Right atrium auricular region (tissue), 2 donors: ENCODE results near the gene UNC5C. TPM values are rescaled to one million over a fixed set of nuclear protein-coding genes. Genes with fewer than 3 reads are reported as not detected.

Experiments used
- DNase-seq: peaks from one replicate; pipeline ENCODE4 v3.0.0-alpha.2; 2019; ENCODE audit warnings: low spot score
- H3K27ac ChIP-seq, 2 donors: fragments of 200-600 bp; sonication (generic); 1 replicate in 1 of 2; 2 replicates in 1 of 2; pipeline ENCODE4 v1.5.1; 2016 to 2019
- H3K27me3 ChIP-seq, 2 donors: fragments of 200-600 bp; sonication (generic); one replicate each; pipeline versions ENCODE4 v1.5.1 to v1.6.0; 2017 to 2019
- H3K36me3 ChIP-seq: fragments of 200-600 bp; sonication (generic); one replicate; pipeline ENCODE4 v1.5.1; 2016
- H3K4me1 ChIP-seq, 2 donors: fragments of 200-600 bp; sonication (generic); one replicate each; pipeline versions ENCODE4 v1.5.1 to v1.6.0; 2017 to 2019
- H3K4me3 ChIP-seq, 2 donors: fragments of 200-600 bp; sonication (generic); 1 replicate in 1 of 2; 2 replicates in 1 of 2; pipeline ENCODE4 v1.5.1; 2017 to 2019; ENCODE audit warnings: mild to moderate bottlenecking in 1 of 2, moderate library complexity in 1 of 2
- H3K9me3 ChIP-seq, 2 donors: fragments of 200-600 bp; sonication (generic); one replicate each; pipeline ENCODE4 v1.5.1; 2019
- total RNA-seq, 2 donors: library from RNA; depleted of rRNA; stranded (reverse); fragments of >200 nt; gene quantifications; one replicate each; pipeline ENCODE4 v1.1.0, GENCODE V29; 2016
- TF ChIP-seq, protein P1 (sequence below), 2 donors: fragments of 200-600 bp; sonication (generic); IDR thresholded peaks; one replicate each; pipeline ENCODE4 v1.5.1; 2019; ENCODE audit warnings: antibody characterized with exemption in 2 of 2

The UNC5C gene
- total RNA-seq, 2 donors from 2014 or later = 3.8 to 4.6 TPM

DNA sequence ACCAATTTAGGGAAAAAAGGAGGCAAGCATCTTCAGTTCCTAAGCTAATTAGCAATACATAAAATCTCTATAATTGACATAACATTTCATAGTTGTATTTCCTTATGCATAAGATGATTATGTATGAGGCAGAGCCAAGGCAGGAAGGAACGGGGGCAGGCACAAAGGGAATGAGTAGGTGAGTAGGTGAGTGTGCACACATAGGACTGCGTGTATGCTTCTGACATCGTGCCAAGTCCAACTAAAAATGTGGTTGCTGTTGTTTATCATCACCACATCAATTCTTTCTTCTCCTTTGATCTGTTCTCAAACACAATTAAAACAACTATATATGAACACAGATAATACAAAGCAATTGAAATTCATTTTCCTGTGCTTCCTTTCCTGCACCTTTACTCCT, 131.2 kb downstream of the UNC5C start:
- no peak for DNase-seq
- TF ChIP-seq, protein P1, sequence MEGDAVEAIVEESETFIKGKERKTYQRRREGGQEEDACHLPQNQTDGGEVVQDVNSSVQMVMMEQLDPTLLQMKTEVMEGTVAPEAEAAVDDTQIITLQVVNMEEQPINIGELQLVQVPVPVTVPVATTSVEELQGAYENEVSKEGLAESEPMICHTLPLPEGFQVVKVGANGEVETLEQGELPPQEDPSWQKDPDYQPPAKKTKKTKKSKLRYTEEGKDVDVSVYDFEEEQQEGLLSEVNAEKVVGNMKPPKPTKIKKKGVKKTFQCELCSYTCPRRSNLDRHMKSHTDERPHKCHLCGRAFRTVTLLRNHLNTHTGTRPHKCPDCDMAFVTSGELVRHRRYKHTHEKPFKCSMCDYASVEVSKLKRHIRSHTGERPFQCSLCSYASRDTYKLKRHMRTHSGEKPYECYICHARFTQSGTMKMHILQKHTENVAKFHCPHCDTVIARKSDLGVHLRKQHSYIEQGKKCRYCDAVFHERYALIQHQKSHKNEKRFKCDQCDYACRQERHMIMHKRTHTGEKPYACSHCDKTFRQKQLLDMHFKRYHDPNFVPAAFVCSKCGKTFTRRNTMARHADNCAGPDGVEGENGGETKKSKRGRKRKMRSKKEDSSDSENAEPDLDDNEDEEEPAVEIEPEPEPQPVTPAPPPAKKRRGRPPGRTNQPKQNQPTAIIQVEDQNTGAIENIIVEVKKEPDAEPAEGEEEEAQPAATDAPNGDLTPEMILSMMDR (IDR thresholded peaks at IDR 0.05) = no peak
- Histone ChIP-seq H3K27ac (no peak overlapping the region), H3K36me3 (no peaks in the 10 kb centered on the region), H3K4me3 (no peak overlapping the region), H3K27me3 (no peaks in the 10 kb centered on the region), H3K4me1 (no peaks in the 10 kb centered on the region), H3K9me3 (no peaks in the 10 kb centered on the region)

DNA sequence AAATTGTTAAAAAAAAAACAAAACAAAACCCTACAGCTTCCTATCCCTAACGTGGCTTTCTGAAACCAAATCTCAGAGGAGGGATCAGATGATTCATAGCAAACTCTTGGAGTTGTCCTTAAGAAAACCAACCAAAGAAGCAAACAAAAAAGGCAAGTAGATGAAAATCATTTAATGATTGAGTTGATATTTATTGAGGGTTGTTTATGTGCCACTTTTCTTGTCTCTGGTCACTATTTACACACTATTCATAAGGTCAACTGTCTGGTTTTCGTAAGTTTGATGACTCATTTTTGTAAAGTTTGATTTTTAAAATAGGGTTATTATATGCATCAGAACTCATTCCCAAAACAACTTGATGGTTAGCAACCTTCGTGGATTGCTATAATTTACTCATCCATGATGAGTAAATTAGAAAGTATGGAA, 133.4 kb downstream of the UNC5C start:
- H3K27ac ChIP-seq = peak overlapping the region in 1 of 2 donors; percentile 7
- TF ChIP-seq, protein P1 (IDR thresholded peaks at IDR 0.05) = no peak

DNA sequence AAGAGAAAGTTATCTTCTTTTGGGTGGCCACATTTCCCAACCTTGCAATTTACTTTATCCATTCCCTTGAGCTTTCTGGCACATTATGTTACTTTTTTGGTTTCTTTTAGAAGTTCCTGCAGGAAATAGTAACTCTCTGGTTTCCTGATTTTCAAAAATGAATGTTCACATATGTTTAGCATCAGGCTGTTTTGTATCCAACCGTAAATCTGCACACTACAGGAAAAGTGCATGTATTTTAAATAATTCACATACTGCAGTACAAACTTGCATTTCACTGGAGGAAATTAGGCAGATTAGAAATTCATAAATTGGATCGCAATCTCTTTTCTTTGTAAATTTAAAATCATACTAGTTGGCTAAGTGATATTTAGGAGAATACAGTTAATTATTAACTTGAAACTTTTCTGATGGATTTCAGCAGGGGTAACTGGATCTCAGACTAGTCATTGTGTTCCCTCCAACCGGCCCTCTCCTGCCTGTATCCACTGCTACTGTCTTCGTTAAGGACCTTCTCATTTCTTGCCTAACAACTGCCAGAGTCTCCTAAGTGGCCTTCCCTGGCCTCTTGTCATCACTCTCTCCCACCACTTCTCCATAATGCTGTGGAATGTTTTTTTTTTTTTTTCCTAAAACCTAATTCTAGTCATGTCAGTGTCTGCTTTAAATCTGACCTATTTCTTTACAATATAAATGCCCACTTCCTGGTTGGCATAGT, 137.2 kb downstream of the UNC5C start:
- H3K27me3 ChIP-seq = no peaks in the 10 kb centered on the region
- H3K4me1 ChIP-seq = no peaks in the 10 kb centered on the region
- no peak overlapping the region for H3K4me3 ChIP-seq
- H3K36me3 ChIP-seq = no peaks in the 10 kb centered on the region
- TF ChIP-seq, protein P1 (IDR thresholded peaks at IDR 0.05) = no peak
- H3K9me3 ChIP-seq = no peaks in the 10 kb centered on the region
- no peak for DNase-seq
- no peak overlapping the region for H3K27ac ChIP-seq

More for the DNA sequence above, 133.4 kb downstream of the UNC5C start:
- H3K4me3 ChIP-seq = no peak overlapping the region
- no peaks in the 10 kb centered on the region for H3K9me3 ChIP-seq
- no peaks in the 10 kb centered on the region for H3K27me3 ChIP-seq
- H3K36me3 ChIP-seq = no peaks in the 10 kb centered on the region
- no peak for DNase-seq
- H3K4me1 ChIP-seq = no peaks in the 10 kb centered on the region

- H3K4me3 ChIP-seq = no peak overlapping the region
- H3K36me3 ChIP-seq = no peaks in the 10 kb centered on the region
- no peaks in the 10 kb centered on the region for H3K4me1 ChIP-seq
- no peak overlapping the region for H3K27ac ChIP-seq
- H3K27me3 ChIP-seq = no peaks in the 10 kb centered on the region
- no peaks in the 10 kb centered on the region for H3K9me3 ChIP-seq
- DNase-seq = no peak
- TF ChIP-seq, protein P1 (IDR thresholded peaks at IDR 0.05) = no peak
Measured at GRCh38 chr4:95410387-95410977, 138.3 kb downstream of the UNC5C start.

- Histone ChIP-seq H3K4me3 (no peak overlapping the region), H3K9me3 (no peaks in the 10 kb centered on the region), H3K27ac (no peak overlapping the region), H3K36me3 (no peaks in the 10 kb centered on the region), H3K4me1 (no peaks in the 10 kb centered on the region), H3K27me3 (no peaks in the 10 kb centered on the region)
- TF ChIP-seq, protein P1 (IDR thresholded peaks at IDR 0.05) = no peak
- no peak for DNase-seq
Measured at GRCh38 chr4:95409750-95410149, 139.0 kb downstream of the UNC5C start.
